ENCODE measurements around the gene COL17A1. TPM values are rescaled to one million over a fixed set of nuclear protein-coding genes. Genes with fewer than 3 reads are reported as not detected.

Gene COL17A1
- total and polyA plus RNA-seq, 9 of the 15 experiments (the other 6 are each of a cell fraction or from before 2014, with no cell fraction given), result not detected

DNA sequence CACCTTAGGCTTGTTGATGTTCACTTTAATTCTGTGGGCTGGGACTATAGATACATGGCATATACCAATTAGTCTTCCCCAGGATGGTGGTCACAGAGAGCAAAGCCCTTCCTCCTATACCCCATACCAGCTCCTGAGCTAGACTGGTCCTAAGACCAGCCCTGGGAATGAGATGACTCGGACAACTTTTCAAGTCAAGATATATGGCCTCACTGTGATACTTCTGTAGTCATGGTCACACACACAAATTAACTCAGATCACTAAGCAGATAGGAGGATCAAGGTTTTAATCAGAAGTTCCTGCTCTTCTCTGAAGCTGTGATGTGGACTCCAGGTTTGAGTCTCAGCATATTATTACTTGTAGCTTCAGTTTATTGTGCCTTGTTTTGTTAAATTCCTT lies 65.7 kb downstream of the COL17A1 start:
- no peak for FAIRE-seq
- Histone ChIP-seq H3K27ac (ENCODE audit: extremely low read depth, low read depth, low read length) (no peak overlapping the region), H3K9me3 (replicated peaks; ENCODE audit: control insufficient read depth, insufficient read depth, low read depth, low read length) (no peaks in the 10 kb centered on the region), H3K79me2 (ENCODE audit: control insufficient read depth, insufficient read depth, low read length) (no peaks in the 10 kb centered on the region; the same call in 2 of the 3 replicates), H2AFZ (ENCODE audit: low read depth, low read length) (no peak overlapping the region), H3K4me3 (no peak overlapping the region), H3K9me1 (ENCODE audit: control insufficient read depth, insufficient read depth, low read length) (no peaks in the 10 kb centered on the region), H3K4me1 (replicated peaks in 1 of 2; ENCODE audit: control insufficient read depth in 2 of 2, insufficient read depth in 2 of 2, low read length in 2 of 2) (no peaks in the 10 kb centered on the region), H3K4me2 (ENCODE audit: insufficient read depth, low read length) (no peak overlapping the region), H3K9ac (ENCODE audit: insufficient read depth in 1 of 2, low read depth in 2 of 2, low read length in 2 of 2) (no peak overlapping the region), H4K20me1 (replicated peaks; ENCODE audit: control insufficient read depth, insufficient read depth, low read length) (no peaks in the 10 kb centered on the region), H3K36me3 (ENCODE audit: control insufficient read depth, insufficient read depth, low read length) (peaks cover 75% of the 10 kb centered on the region; the same call in 2 of the 3 replicates), H3K27me3 (ENCODE audit: control insufficient read depth in 2 of 2, insufficient read depth in 2 of 2, low read length in 2 of 2) (no peaks in the 10 kb centered on the region)
- intact Hi-C loops (cut with micrococcal nuclease), result no loop called here
- ATAC-seq, result no peak
- ChIA-PET CTCF (ENCODE audit: low intra/inter-chr PET ratio) (no interaction called here), POLR2A (interaction anchor here (1.7 kb wide), 1 partner anchor 13 kb away, joined by 4 read pairs; no protein-coding TSS in a partner anchor)
- TF ChIP-seq ZNF282 (CRISPR knock-in tag; IDR thresholded peaks at IDR 0.05), result no peak
- no peak for TF ChIP-seq MIER1 (IDR thresholded peaks at IDR 0.05; ENCODE audit: low read depth)
- TF ChIP-seq, protein P1, sequence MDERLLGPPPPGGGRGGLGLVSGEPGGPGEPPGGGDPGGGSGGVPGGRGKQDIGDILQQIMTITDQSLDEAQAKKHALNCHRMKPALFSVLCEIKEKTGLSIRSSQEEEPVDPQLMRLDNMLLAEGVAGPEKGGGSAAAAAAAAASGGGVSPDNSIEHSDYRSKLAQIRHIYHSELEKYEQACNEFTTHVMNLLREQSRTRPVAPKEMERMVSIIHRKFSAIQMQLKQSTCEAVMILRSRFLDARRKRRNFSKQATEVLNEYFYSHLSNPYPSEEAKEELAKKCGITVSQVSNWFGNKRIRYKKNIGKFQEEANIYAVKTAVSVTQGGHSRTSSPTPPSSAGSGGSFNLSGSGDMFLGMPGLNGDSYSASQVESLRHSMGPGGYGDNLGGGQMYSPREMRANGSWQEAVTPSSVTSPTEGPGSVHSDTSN (CRISPR knock-in tag; IDR thresholded peaks at IDR 0.05; ENCODE audit: low read depth), result no peak
- TF ChIP-seq, protein P1 (tag; conservative IDR thresholded peaks at IDR 0.05; ENCODE audit: low read depth), result 0 out of 2 replicates have a peak, but pooled peaks have one; percentile 6
- in situ Hi-C loops (cut with MboI), result no loop called here
- 71% methylated on average over 1 of the region's 1 CpG for WGBS (ENCODE audit: insufficient coverage, low coverage, missing lambda C conversion rate)
- no peak for DNase-seq (ENCODE audit: extremely low read depth in 1 of 4, low spot score in 3 of 4)
- BruUV-seq (replicated peaks), result no TSS peak
